Fibroblast of villous mesenchyme (primary cell): ENCODE results near the gene EMD. TPM values are rescaled to one million over a fixed set of nuclear protein-coding genes. Genes with fewer than 3 reads are reported as not detected.

ENCODE experiments used
- DNase-seq: peaks from one replicate; pipeline ENCODE4 v3.0.0-alpha.2; 2010; ENCODE audit warnings: low read depth
- H3K4me3 ChIP-seq: 2 replicates; pipeline ENCODE4 v1.5.1; 2011; ENCODE audit warnings: low read depth, mild to moderate bottlenecking, low read length
- CTCF ChIP-seq: IDR thresholded peaks from 2 replicates; pipeline ENCODE4 v1.5.1; 2012; ENCODE audit warnings: low read depth, mild to moderate bottlenecking, low read length; ENCODE audit not compliant: insufficient read depth
- small RNA-seq: library from RNA; depleted of rRNA; stranded (forward); fragments of <200 nt; gene quantifications from one replicate; pipeline ENCODE3, GENCODE V24; 2012
- total RNA-seq: library from RNA; depleted of rRNA; stranded (reverse); fragments of >200 nt; gene quantifications from 2 replicates; pipeline ENCODE4 v1.2.3, GENCODE V29; 2012

EMD gene
- total RNA-seq, 1 donor: 34.5 TPM

- no peak for DNase-seq
- TF ChIP-seq CTCF: no peak
- no peak overlapping the region for H3K4me3 ChIP-seq
These were observed 48.0 kb downstream of the EMD start for GRCh38 chrX:154426916-154427770.

- DNase-seq: peak; percentile 94
- peak within 1 kb of the TSS; percentile 73 for H3K4me3 ChIP-seq
- TF ChIP-seq CTCF: no peak
These were observed 49.4 kb downstream of the EMD start, which contains the start of gene ATP6AP1 for GRCh38 chrX:154428176-154429171. Gene ATP6AP1 (plus strand): TSS chrX:154428677. CDS start chrX:154428693, 16 bp downstream.

GRCh38 chrX:154429711-154430110 lies 50.6 kb downstream of the EMD start:
- no peak for DNase-seq
- H3K4me3 ChIP-seq: peak overlapping the region; percentile 73
- TF ChIP-seq CTCF: no peak

GRCh38 chrX:154430479-154430878 lies 51.4 kb downstream of the EMD start:
- H3K4me3 ChIP-seq: no peak overlapping the region
- no peak for DNase-seq
- no peak for TF ChIP-seq CTCF

GRCh38 chrX:154430916-154431315 lies 51.8 kb downstream of the EMD start:
- H3K4me3 ChIP-seq: no peak overlapping the region
- DNase-seq: no peak
- TF ChIP-seq CTCF: no peak

Small RNAs within 50 kb of the gene (small RNA-seq; reads per million reads assigned to genes)
- not detected for gene SNORA70

Other genes starting within 250 kb of the EMD start
- not detected in 2 replicates for gene OPN1LW, start 235.1 kb upstream of the EMD start, total RNA-seq
- gene OPN1MW, start 196.7 kb upstream of the EMD start, total RNA-seq: not detected in 2 replicates
- not detected in 2 replicates for gene OPN1MW2, start 159.5 kb upstream of the EMD start, total RNA-seq
- not detected in 2 replicates for gene OPN1MW3, start 121.7 kb upstream of the EMD start, total RNA-seq
- not detected in 2 replicates for gene TEX28, start 84.2 kb upstream of the EMD start, total RNA-seq
- not detected in 2 replicates for gene TKTL1, start 83.5 kb upstream of the EMD start, total RNA-seq
- 3,767 and 4,290 TPM in 2 replicates for gene FLNA, start 4.7 kb upstream of the EMD start, total RNA-seq
- 1,310 and 1,322 TPM in 2 replicates for gene RPL10, start 19.1 kb downstream of the EMD start, total RNA-seq
- gene DNASE1L1, start 30.0 kb downstream of the EMD start, total RNA-seq: 45.4 and 53.5 TPM in 2 replicates
- 15.5 and 17.4 TPM in 2 replicates for gene TAFAZZIN, start 32.2 kb downstream of the EMD start, total RNA-seq
- gene ATP6AP1, start 49.4 kb downstream of the EMD start, total RNA-seq: 72.5 and 91.8 TPM in 2 replicates
- 81.8 and 106 TPM in 2 replicates for gene GDI1, start 57.9 kb downstream of the EMD start, total RNA-seq
- gene FAM50A, start 64.8 kb downstream of the EMD start, total RNA-seq: 44.9 and 54.4 TPM in 2 replicates
- gene PLXNA3, start 79.0 kb downstream of the EMD start, total RNA-seq: 16.8 and 26.8 TPM in 2 replicates
- gene LAGE3, start 100.0 kb downstream of the EMD start, total RNA-seq: 12.6 and 15.5 TPM in 2 replicates
- gene UBL4A, start 107.3 kb downstream of the EMD start, total RNA-seq: 31.9 and 32.0 TPM in 2 replicates
- gene SLC10A3, start 111.3 kb downstream of the EMD start, total RNA-seq: 27.7 and 31.5 TPM in 2 replicates
- gene FAM3A, start 136.9 kb downstream of the EMD start, total RNA-seq: 23.5 and 24.6 TPM in 2 replicates
- 95.7 and 128 TPM in 2 replicates for gene G6PD, start 167.6 kb downstream of the EMD start, total RNA-seq
- 13.0 and 19.3 TPM in 2 replicates for gene IKBKG, start 168.3 kb downstream of the EMD start, total RNA-seq
- gene CTAG1A, start 205.8 kb downstream of the EMD start, total RNA-seq: not detected in 2 replicates
- gene CTAG1B, start 240.0 kb downstream of the EMD start, total RNA-seq: not detected in 2 replicates